HEK293 (cell line): ENCODE results near the gene TLR8.
"Not testable (repeated sequence)": the region's sequence is repeated elsewhere in the genome, so short reads cannot be mapped to it uniquely, and the experiment has no call there.

Source experiments
- CTCF ChIA-PET: fragments of 350-600 bp; formaldehyde crosslinking; extraction: SDS; loops from one replicate; lab custom pipeline; 2021; ENCODE audit warnings: antibody characterized with exemption; lab: Yijun Ruan, JAX
- POLR2A ChIA-PET: fragments of 300-600 bp; formaldehyde crosslinking; extraction: SDS; loops from one replicate; lab custom pipeline; 2020; ENCODE audit warnings: antibody characterized with exemption, inconsistent platforms; lab: Yijun Ruan, JAX
- H3K27ac ChIP-seq: fragments of 200-500 bp; sonication (Bioruptor generic); 2 replicates; pipeline ENCODE4 v1.5.1; 2014; ENCODE audit warnings: low read depth, low read length, control low read depth, inconsistent platforms; ENCODE audit errors: extremely low read depth
- H3K36me3 ChIP-seq, 2 experiments: fragments of 200-500 bp in 1 of 2; sonication (Bioruptor generic) in 1 of 2; 1 replicate in 1 of 2; 2 replicates in 1 of 2; pipeline ENCODE4 v1.5.1; 2014 to 2017; ENCODE audit warnings: inconsistent platforms in 2 of 2, low read length in 2 of 2; ENCODE audit not compliant: control insufficient read depth in 2 of 2, insufficient read depth in 1 of 2
- H3K4me1 ChIP-seq: fragments of 200-500 bp; sonication (Bioruptor generic); 2 replicates; pipeline ENCODE4 v1.5.1; 2014; ENCODE audit warnings: mild to moderate bottlenecking, low read length, inconsistent platforms; ENCODE audit not compliant: control insufficient read depth, insufficient read depth
- H3K4me3 ChIP-seq: 2 replicates; pipeline ENCODE4 v1.5.1; 2011; ENCODE audit warnings: low read depth, mild to moderate bottlenecking, control low read depth, low read length, moderate library complexity
- H3K9me3 ChIP-seq: fragments of 200-500 bp; sonication (Bioruptor generic); 2 replicates; pipeline ENCODE4 v1.5.1; 2014; ENCODE audit warnings: low read depth, low read length, inconsistent platforms; ENCODE audit not compliant: control insufficient read depth, insufficient read depth
- GLI4 ChIP-seq: fragments of 450-650 bp; formaldehyde crosslinking; IDR thresholded peaks from 2 replicates; pipeline ENCODE4 v1.5.1; 2016; ENCODE audit warnings: missing biosample characterization, missing genetic modification characterization
- OSR2 ChIP-seq: fragments of 450-650 bp; formaldehyde crosslinking; IDR thresholded peaks from 2 replicates; pipeline ENCODE4 v1.5.1; 2016; ENCODE audit warnings: missing biosample characterization, missing genetic modification characterization
- SETDB1 ChIP-seq: IDR thresholded peaks from one replicate; pipeline ENCODE4 v1.6.1; 2017; ENCODE audit warnings: mild to moderate bottlenecking, low read length, moderate library complexity, mixed read lengths; ENCODE audit not compliant: insufficient read length
- ZBTB10 ChIP-seq: fragments of 450-650 bp; formaldehyde crosslinking; IDR thresholded peaks from 2 replicates; pipeline ENCODE4 v1.5.1; 2016; ENCODE audit warnings: missing biosample characterization, missing genetic modification characterization
- ZNF292 ChIP-seq: fragments of 450-650 bp; formaldehyde crosslinking; IDR thresholded peaks from 2 replicates; pipeline ENCODE4 v1.5.1; 2016; ENCODE audit warnings: low read depth, missing biosample characterization, missing genetic modification characterization, borderline replicate concordance
- ZNF426 ChIP-seq: fragments of 450-650 bp; formaldehyde crosslinking; IDR thresholded peaks from 2 replicates; pipeline ENCODE4 v1.5.1; 2017; ENCODE audit warnings: missing biosample characterization, missing genetic modification characterization, mild to moderate bottlenecking, inconsistent platforms, moderate library complexity
- ZNF561 ChIP-seq: fragments of 450-650 bp; IDR thresholded peaks from 2 replicates; pipeline ENCODE4 v1.5.1; 2018; ENCODE audit warnings: missing biosample characterization, missing genetic modification characterization, borderline replicate concordance
- TF ChIP-seq, protein P1 (sequence below): fragments of 450-650 bp; formaldehyde crosslinking; IDR thresholded peaks from 2 replicates; pipeline ENCODE4 v1.5.1; 2016; ENCODE audit warnings: missing biosample characterization, missing genetic modification characterization

Gene TLR8

GRCh38 chrX:12932244-12932643, 25.8 kb downstream of the TLR8 start:
- CTCF ChIA-PET: interaction anchor here (0.7 to 1.5 kb wide), 2 partner anchors 14 to 149 kb away, joined by 3 to 5 read pairs; no protein-coding TSS in a partner anchor
- POLR2A ChIA-PET: no interaction called here
- H3K9me3 ChIP-seq: no peaks in the 10 kb centered on the region; the same call in 1 of the 2 replicates

GRCh38 chrX:12934850-12935249, 28.4 kb downstream of the TLR8 start:
- POLR2A ChIA-PET: no interaction called here
- Histone ChIP-seq H3K27ac (no peak overlapping the region), H3K9me3 (peaks cover 2% of the 10 kb centered on the region; the same call in 1 of the 2 replicates)

More at GRCh38 chrX:12932244-12932643, 25.8 kb downstream of the TLR8 start:
- Histone ChIP-seq H3K27ac (no peak overlapping the region), H3K36me3 (no peaks in the 10 kb centered on the region), H3K4me1 (no peaks in the 10 kb centered on the region), H3K4me3 (no peak overlapping the region)
- TF ChIP-seq ZBTB10 (tag by site-specific recombination): no peak

DNA sequence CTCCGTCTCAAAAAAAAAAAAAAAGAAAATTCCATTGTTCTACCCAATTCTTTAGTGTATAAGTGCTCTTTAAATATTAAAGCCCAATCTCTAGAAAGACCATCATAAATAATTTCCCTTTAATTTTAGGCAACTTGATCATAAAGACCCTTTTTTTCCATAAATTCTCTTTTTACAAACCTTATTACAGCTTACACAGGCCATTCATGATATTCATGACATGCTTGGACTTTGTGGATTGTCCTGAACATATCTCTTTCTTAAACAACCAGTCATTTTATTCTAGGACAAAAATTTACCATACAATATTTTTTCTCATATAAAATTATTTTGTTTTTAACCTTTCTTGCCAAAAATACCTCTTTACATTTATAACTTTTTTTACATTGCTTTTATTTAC, 30.5 kb downstream of the TLR8 start:
- Histone ChIP-seq H3K9me3 (peaks cover 2% of the 10 kb centered on the region; the same call in 1 of the 2 replicates), H3K27ac (no peak overlapping the region), H3K4me3 (no peak overlapping the region), H3K36me3 (no peaks in the 10 kb centered on the region), H3K4me1 (no peaks in the 10 kb centered on the region)
- ChIA-PET POLR2A (no interaction called here), CTCF (interaction anchor here (0.7 to 2.9 kb wide), 2 partner anchors 10 to 513 kb away, joined by 7 to 24 read pairs; no protein-coding TSS in a partner anchor)
- peak; percentile 96 for TF ChIP-seq SETDB1
- TF ChIP-seq ZNF561 (tag by site-specific recombination): no peak

More at GRCh38 chrX:12934850-12935249, 28.4 kb downstream of the TLR8 start:
- CTCF ChIA-PET: interaction anchor here (0.6 to 1.3 kb wide), 3 partner anchors 149 to 233 kb away, joined by 3 to 4 read pairs (median 3); no protein-coding TSS in a partner anchor
- TF ChIP-seq OSR2: no peak
- no peak for TF ChIP-seq ZNF292 (tag by site-specific recombination)
- TF ChIP-seq ZNF426 (tag by site-specific recombination): no peak
- TF ChIP-seq GLI4 (tag by site-specific recombination): no peak
- TF ChIP-seq, protein P1, sequence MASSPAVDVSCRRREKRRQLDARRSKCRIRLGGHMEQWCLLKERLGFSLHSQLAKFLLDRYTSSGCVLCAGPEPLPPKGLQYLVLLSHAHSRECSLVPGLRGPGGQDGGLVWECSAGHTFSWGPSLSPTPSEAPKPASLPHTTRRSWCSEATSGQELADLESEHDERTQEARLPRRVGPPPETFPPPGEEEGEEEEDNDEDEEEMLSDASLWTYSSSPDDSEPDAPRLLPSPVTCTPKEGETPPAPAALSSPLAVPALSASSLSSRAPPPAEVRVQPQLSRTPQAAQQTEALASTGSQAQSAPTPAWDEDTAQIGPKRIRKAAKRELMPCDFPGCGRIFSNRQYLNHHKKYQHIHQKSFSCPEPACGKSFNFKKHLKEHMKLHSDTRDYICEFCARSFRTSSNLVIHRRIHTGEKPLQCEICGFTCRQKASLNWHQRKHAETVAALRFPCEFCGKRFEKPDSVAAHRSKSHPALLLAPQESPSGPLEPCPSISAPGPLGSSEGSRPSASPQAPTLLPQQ (tag by site-specific recombination): no peak
- TF ChIP-seq, all 188 proteins: peak for 0
- no peaks in the 10 kb centered on the region for H3K36me3 ChIP-seq
- no peaks in the 10 kb centered on the region for H3K4me1 ChIP-seq
- no peak overlapping the region for H3K4me3 ChIP-seq

DNA sequence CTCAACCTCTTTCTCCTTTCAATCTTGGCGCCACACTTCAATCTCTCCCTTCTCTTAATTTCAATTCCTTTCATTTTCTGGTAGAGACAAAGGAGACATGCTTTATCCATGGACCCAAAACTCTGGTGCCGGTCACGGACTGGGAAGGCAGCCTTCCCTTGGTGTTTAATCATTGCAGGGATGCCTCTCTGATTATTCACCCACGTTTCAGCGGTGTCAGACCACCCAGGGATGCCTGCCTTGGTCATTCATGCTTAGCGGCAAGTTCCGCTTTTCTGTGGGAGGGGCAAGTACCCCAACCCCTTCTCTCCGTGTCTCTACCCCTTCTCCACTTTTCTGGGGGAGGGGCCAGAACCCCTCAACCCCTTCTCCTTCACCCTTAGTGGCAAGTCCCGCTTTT, 34.1 kb downstream of the TLR8 start:
- H3K4me1 ChIP-seq, CTCF ChIA-PET, H3K9me3 ChIP-seq, H3K4me3 ChIP-seq, POLR2A ChIA-PET, H3K27ac ChIP-seq, H3K36me3 ChIP-seq: not testable (repeated sequence)

- H3K4me3 ChIP-seq, POLR2A ChIA-PET, H3K4me1 ChIP-seq, H3K27ac ChIP-seq, H3K9me3 ChIP-seq, H3K36me3 ChIP-seq: not testable (repeated sequence)
- CTCF ChIA-PET: interaction anchor here (1.1 kb wide), 1 partner anchor 544 kb away, joined by 3 read pairs; no protein-coding TSS in a partner anchor
Measured at GRCh38 chrX:12943592-12943991, 37.2 kb downstream of the TLR8 start.

- CTCF ChIA-PET: interaction anchor here (1.1 to 3.4 kb wide), 3 partner anchors 43 to 702 kb away, joined by 3 to 18 read pairs (median 3); no protein-coding TSS in a partner anchor
- H3K27ac ChIP-seq, H3K4me3 ChIP-seq, H3K9me3 ChIP-seq, POLR2A ChIA-PET, H3K36me3 ChIP-seq: not testable (repeated sequence)
- H3K4me1 ChIP-seq: peaks cover 17% of the 10 kb centered on the region
Measured at GRCh38 chrX:12944452-12944851, 38.0 kb downstream of the TLR8 start.
